Middle frontal gyrus (tissue), 1 donor: ENCODE data around the gene DARS1.
"Not testable (repeated sequence)": the region's sequence is repeated elsewhere in the genome, so short reads cannot be mapped to it uniquely, and the experiment has no call there.

Experiments
- DNase-seq: peaks from one replicate; pipeline ENCODE4 v3.0.0-alpha.2; 2015; ENCODE audit warnings: low spot score; ENCODE audit errors: extremely low spot score

The DARS1 gene

DNA sequence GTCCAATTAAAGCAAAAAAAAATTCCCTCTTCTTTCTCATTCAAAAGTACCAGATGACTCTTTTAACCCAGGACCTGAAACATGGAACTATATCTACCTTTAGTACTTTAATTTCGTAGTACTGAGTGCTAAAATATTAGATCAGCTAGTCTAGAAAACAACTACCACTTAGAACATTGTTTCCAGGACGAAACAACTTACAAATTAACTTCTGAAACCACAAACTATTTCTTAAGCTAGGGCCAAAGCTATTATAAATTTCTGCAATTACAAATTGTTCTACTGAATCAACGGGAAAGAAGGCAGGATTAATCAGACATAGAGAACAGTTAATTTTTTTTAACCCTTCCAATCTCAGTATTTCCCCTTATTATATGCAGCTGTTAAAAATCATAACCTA is 39.9 kb downstream of the DARS1 start:
- no peak for DNase-seq

DNA sequence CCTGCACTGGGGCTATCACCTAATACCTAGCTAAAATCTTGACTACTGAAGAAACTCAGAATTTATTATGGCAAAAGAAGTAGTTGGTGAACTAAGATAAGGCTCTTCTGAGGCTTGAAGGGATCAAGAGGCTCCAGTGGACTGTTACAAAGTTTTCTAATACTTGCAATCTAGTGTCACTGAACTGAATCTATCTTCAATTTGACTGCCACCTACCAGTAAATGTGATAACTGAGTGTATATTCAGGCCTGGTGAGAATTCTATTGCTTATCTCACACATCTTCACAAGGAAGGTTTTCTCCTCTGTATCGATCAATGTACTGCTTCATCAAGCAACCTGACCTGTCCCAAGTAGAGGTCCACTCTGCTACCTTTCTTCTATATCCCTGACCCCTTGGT is 40.8 kb downstream of the DARS1 start:
- no peak for DNase-seq

DNA sequence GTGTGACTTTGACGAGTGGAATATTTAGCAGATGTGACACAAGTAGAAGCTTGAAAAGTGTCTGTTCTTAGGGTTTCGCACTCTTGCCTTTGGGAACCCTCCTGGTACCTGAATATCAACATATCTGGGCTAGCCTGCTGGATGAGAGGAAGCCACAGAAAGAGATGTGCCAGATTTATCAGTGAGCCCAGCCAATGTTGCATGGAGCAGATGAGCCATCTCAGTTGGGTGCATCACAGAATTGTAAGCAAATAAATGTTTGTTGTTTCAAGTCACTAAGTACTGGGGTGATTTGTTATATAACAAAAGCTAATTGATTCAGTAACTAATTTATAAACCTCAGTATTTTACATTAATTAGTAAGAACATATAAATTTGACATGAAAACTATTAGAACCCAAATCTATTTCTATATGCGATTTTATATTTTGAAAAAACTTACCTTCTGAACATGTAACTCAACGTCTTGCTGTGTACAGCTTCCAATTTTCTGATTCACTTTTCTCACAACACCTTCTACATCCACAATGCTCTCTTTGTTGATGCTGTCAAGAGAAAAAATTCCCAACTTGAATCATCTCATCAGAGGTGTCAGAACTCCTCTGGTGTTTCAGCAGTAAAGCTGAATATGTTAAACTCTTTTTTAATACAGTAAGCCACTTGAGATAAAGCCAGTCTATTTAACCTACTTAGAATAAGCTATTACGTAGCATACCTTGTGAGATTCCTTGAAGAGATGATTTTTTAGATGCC is 42.3 kb downstream of the DARS1 start:
- no peak for DNase-seq

DNA sequence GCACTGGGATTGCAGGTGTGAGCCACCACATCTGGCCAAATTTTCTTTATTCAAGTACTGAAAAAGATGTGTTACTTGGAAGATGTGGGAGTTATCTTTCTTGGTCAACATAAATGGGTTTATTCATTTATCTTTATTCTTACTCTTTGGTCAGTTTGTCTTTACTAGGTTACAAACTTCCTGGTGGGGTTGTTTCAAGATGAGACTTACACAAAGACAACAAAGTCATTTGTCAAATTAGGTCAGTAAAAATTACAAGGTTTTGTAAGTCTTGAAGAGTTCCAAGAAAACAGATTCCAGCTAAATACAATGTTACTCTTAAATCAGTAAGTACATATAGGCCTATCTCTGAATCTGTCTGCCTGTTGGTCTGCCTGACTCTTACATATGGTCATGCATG is 48.9 kb downstream of the DARS1 start:
- no peak for DNase-seq

DNA sequence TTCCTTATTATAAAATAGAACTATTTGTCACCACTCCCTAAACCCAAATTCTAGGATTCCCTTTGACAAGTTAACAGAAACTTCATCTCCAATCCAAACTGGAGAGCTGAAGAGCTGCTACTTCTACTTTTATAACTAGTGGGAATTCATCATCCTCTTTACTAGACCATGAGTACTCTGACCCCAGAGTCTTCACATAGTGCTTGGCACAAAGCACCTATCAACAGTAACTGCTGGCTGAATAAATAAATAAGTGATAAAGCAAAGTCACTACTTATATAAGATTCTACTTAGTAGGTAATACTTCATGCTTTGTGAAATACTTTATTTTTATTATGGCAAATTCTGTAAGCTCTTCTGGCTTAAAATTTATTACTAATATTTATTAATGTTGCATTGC is 49.5 kb downstream of the DARS1 start:
- DNase-seq = no peak

DNA sequence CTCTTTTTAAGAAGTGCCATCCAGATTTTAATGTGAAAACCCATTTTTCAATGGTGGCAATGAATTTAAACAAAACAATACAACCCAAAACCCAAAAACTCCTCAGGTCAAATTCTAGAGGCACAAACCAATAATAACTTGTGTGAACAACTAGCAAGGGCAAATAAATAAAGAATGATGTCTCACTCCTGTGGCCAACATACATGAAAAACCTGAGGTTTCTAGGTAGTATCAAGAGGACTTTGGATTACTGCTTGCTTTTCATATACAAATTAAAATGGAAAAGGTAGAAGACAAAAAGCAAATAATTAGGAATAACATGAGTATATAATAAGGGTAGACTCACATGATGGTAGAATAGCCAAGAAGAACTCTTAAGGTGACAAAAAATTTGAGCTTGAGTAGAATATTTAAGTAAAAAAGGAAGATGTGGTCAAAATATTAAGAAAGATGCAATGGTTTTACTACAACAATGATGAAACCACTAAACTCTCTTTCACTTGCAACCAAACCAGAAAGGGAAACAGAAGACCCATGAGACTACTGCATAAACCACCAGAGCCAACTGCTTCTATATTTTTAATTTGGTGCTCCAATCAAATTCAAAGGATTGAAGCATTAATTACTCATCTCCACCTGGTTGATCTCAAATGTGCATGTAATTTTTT is 53.5 kb downstream of the DARS1 start:
- DNase-seq = no peak

DNA sequence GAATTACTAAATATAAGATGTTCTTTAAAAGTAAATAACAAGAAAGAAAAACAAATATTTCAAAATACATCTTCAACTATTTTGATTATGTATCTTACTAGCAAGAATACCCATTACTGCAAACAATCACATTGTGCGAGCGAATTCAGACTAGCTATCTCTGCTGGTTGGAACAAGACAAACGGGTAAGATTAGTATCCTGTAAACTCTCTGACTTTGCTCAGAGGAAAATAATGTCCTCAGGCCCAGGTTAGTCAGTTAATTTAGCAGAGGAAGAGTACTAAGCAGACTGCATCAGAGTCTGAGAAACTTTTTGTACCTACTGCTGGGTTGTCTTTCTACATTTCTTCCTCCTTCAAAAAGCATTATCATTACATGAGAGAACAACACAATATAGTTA is 58.8 kb downstream of the DARS1 start:
- no peak for DNase-seq

DNA sequence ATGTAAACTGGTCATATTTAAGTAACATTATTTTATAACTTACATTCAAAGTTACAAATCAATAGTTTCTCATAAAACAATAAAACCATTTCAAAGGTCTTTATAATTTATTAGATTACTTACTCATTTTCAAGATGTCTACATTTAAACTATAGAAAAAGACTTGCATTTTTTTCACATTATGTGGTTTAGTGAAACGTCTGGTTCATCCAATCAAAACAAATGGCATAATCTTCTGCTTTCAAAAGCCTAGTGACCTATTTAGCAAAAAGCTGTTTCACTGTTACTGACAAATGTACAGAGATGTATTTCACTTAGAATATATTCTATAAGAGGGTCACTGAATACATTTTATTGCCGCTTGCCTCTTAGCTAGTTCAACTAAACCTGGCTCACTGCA is 59.9 kb downstream of the DARS1 start:
- no peak for DNase-seq

DNA sequence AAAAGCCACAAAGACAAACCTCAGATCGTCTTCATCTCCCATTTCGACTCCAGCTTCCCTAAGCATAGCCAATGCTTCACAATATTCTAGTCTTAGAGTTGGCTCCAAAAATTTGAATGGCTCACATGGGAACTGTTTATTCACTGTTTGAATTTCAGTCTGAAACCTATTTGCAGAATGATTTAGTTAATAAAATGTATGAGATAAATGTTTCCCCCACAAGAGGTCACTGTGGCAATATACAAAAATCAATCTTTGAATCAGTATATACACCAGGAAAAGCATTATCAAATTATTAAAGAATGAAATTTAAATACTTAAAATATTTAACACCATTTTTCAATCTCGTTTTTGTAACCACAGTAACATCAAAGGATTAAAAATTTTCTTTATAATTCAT is 69.2 kb downstream of the DARS1 start:
- DNase-seq = peak; percentile 64

DNA sequence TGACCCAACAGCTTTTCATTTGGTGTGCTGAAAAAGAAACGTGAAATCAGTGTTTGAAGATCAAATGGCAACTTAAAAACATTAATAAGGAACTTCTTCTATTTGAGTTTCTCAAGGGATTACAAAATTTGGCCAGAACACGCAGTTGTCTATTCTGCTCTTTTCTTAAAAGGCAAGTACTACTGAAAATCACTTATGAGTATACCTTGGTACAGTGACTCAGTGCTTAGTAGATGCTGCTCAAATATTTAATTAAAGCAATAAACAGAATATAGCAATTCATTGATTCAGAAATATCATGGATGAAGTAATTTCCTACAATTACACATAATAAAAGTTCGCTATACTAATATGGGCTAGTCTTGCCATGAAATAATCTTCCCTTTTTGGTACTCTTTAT is 70.9 kb downstream of the DARS1 start:
- DNase-seq = no peak

DNA sequence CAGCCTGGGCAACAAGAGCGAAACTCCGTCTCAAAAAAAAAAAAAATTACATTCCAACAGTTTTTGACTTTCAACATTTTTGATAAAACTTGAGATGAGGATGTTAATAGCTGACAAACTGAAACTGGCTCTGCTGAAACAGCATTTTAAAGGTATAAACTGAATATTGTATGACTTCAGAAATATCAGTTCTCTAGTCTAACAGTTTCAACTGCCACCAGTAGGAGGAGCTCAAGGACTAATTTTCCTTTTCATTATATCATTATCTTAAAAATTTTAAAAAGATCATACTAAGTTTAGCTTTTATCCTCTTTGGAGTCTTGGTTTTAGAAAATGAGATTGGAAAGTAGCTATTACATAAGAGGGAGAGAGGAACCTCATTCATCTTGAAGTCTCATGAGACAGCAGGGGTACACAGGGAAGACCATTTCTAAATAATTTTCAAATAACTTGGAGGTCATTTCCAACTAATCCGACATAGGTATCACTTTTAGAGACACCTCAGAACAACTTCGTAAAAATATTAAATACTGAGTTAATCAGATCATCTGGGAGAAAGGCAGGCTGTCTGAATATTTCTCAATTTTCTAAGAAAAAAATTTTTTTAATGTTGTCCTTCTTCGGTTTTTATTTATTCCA is 71.6 kb downstream of the DARS1 start:
- DNase-seq = peak; percentile 72

DNA sequence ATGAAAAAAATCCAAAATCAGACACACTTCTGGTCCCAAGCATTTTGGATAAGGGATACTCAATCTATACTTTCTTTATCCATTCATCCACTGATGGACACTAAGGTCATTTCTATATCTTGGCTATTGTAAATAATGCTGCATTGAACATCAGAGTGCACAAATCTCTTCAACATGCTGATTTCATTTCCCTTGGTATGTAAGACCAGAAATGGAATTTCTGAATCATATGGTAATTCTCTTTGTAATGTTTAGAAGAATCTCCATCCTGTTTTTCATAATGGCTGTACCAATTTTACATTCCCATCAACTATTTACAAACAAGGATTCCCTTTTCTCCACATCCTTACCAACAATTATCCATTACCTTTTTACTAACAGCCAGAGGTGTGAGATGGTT is 75.5 kb downstream of the DARS1 start:
- no peak for DNase-seq

DNA sequence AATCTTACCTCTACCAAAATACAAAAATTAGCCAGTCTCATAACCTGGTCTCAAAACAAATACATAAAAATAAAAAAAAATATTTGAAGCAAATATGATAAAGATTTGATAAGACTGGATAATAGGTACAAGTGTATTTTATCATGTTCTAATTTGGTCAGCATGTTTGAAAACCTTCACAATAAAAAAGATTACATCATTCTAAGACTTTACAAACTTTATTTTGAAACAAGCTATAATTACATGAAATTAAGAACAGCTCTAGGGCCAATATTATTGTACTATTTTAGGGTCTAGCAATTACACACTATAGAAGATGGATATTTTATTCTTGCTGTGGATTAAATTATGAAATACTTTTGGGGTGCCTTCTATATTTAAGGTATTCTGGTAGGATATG is 79.7 kb downstream of the DARS1 start:
- DNase-seq = no peak

DNA sequence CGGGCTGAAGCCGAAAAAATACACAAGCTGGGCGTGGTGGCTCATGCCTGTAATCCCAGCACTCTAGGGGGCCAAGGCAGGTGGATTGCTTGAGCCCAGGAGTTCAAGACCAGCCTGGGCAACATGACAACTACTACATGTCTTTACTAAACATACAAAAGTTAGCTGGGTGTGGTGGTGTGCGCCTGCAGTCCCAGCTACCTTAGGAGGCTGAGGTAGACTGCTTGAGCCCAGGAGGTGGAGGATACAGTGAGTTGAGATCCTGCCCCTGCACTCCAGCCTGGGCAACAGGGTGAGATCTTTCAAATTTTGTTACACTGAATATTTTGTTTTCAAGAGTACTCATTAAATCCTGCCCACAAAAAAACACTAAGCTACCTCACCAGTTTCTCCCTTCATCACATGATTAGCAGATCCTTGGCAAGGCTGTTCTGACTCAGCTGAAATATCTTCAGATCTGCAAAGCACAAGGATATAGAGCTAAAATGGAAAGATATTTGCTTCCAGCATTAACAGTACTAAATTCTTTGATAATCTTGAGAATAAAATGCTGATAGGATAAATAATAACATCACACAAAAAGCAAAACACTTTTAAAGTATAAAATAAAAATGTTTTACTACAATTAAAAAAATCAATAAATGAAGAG is 81.0 kb downstream of the DARS1 start:
- no peak for DNase-seq

DNA sequence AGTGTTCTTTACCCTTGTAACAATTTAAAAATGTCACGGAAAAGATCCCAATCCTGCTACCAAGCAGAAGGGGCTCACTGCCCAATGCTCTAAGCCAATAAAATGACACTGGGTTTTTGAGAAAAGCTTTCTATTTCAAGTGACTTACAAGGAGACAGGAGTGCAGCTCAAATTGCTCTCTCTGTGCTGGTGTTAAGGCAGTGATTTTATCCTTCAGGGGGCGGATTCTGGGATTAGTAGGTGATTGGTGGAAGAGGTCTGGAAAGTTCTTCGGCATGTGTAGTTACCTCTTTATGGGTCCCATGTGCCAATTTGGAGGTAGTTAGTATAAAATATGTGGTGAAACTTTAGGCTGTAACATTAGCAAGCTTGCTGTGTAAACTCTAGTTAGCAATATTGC is 81.8 kb downstream of the DARS1 start:
- no peak for DNase-seq

DNA sequence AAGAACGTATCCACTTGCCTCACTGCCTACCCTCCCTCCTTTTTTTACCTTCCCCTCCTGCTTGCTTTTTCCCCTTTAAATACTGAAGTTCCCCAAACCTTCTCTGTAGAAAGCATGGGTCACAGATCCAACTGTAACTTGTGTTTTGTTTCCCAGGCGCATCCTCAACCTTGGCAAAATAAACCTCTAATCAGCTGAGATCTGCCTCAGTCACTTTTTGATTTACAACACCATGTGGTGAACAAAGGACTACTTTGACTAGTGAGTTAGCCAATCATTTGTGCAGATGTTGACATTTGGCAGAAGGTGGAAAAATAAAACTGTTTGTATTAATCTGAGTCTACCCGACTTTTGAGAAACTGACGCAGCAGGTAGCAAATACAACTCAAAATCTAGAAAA is 85.9 kb downstream of the DARS1 start:
- DNase-seq = no peak

DNA sequence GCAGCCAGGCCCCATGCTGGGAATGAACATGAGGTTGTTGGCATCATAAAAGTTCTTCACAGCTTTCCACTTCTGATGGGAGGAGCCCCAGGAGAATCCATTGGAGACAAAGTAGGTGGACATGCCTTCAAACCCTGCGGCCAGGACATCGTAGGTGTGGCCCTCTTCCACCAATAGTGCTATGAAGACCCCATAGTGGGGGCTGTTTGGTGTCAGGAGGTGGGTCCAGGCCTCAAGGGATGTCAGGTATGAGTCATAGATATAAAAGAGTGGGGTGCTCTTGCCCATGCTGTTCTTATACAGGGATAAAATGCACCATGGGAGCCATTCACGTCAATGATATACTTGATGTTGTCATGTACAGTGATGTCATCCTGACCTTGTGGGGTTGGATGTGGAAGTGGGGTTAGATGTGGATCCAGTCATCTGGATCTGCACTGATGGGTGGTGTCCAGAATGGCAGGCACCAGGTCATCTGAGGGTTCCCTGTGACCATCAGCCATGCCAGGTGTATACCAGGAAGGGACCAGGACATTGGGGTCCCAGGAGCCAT is 87.1 kb downstream of the DARS1 start:
- no peak for DNase-seq

DNA sequence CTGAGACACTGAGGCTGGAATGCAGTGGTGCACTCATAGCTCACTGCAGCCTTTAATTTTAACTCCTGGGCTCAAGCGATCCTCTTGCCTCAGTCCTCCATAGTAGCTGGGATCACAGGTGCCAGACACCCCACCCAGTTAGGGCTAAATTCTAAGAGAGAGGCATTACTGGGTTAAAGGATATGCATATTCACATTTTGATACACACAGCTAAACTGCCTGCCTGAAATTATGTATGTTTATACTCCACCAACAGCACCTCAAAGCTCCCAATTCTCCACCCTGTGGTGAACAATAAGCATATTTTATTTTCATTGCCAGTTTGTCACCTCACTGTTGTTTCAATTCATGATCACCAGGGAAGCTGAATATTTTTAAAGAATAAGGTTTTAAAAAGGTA is 90.5 kb downstream of the DARS1 start:
- no peak for DNase-seq

DNA sequence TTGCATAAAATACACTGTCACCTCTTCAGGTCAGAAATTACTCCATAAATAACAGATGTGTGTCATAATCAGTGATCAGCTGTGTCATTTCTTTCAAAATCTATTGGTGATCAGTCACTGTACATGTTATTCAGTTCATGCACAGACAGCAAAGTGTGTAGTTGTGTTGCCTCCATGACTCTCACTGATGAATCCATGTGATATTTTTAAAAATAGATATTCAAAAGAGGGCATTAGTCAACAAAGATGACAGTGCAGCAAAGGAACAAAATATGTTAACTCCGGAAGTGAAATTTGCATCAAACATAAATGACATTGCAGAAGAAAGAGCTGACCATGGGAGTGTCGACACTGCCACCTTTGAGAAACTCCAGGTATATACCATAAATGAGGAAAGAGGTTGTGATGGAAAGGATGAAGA is 92.0 kb downstream of the DARS1 start:
- DNase-seq = no peak

DNA sequence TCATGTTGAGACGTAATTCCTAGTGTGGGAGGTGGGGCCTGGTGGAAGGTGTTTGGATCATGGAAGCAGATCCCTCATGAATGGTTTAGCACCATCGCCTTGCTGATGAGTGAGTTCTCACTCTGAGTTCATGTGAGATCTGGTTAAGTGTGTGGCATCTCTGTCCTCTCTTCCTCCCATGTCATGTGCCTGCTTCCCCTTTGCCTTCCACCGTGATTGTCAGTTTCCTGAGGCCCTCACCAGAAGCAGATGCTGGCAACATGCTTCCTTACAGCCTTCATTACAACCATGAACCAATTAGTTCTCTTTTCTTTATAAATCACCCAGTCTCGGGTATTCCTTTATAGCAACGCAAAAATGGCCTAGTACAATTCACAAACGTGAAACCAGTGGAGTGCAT is 94.6 kb downstream of the DARS1 start:
- DNase-seq = no peak

DNA sequence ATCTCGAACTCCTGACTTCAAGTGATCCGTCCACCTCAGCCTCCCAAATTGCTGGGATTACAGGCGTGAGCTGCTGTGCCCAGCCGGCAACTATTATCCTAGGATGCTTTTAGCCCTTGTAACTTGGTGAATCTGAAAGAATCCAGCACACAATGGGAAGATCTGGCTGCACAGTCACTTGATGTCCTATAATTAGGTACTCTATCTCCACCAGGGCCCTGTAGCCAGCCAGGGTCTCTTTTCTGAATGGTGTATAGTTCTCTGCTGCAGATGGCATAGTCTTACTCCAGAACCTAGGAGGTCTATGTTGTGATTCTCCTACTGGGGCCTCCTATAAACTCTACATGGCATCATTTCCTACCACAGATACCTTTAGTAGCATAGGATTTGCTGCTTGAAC is 95.3 kb downstream of the DARS1 start:
- DNase-seq = no peak

DNA sequence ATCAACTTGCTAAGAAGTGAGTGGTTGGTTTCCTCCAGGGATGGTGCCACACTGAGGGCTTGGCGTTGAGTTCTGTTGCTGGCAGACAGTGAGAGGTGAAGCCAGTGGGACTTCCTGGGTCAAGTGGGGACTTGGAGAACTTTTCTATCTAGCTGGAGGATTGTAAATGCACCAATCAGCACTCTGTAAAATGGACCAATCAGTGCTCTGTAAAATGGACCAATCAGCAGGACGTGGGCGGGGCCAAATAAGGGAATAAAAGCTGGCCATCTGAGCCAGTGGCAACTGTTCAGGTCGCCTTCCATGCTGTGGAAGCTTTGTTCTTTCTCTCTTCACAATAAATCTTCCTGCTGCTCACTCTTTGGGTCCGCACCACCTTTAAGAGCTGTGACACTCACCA is 96.8 kb downstream of the DARS1 start:
- not testable (repeated sequence) for DNase-seq
